Activated CD8-positive, alpha-beta memory T cell treated with anti-CD3 and anti-CD28 coated beads, Interleukin-2, amount 50 U/mL, for 24 hours (primary cell): ENCODE data around the gene SPRED2.

Source experiments
- DNase-seq: peaks from one replicate; pipeline ENCODE4 v3.0.0-alpha.2; 2020; ENCODE audit errors: extremely low read depth

The SPRED2 gene

DNA sequence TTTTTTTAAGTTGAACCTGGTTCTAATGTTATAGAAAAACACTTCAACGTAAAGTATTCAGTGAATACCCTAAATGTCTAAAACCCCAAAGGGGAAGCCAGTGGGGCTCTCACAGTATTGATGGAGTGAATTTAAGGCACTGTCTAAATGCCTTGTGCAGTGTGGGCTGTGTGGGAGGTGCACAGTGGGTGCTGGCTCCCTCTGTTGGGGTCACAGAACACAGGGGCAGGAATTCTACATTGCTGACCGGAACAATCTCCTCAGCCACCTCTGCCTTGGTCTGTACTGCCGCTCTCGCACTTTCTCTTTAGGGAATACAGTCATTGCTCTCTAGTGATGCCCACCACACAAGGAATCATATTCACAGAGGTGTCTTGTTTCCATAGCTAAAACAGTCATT lies 45.4 kb downstream of the SPRED2 start:
- DNase-seq, result no peak

DNA sequence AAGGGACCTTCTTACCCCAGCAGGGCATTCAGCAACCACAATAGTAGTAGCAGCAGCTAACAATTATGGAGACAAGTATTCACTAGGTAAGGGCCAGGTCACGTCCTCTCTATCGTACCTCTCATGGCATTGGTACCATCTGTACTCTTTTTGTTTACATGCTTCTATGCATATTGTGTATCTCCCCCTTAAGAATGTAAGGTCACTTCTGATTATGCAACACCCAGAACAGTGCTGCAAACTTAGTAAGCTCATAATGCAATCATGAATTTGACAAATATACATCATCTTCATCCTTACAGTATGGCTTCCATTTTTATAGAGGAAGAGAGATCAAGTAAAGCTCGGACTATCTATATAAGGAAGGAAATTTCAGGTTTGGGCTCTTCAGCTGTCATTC lies 46.1 kb downstream of the SPRED2 start:
- DNase-seq, result no peak

- DNase-seq, result no peak
These were observed 48.6 kb downstream of the SPRED2 start for GRCh38 chr2:65383541-65384488.

DNA sequence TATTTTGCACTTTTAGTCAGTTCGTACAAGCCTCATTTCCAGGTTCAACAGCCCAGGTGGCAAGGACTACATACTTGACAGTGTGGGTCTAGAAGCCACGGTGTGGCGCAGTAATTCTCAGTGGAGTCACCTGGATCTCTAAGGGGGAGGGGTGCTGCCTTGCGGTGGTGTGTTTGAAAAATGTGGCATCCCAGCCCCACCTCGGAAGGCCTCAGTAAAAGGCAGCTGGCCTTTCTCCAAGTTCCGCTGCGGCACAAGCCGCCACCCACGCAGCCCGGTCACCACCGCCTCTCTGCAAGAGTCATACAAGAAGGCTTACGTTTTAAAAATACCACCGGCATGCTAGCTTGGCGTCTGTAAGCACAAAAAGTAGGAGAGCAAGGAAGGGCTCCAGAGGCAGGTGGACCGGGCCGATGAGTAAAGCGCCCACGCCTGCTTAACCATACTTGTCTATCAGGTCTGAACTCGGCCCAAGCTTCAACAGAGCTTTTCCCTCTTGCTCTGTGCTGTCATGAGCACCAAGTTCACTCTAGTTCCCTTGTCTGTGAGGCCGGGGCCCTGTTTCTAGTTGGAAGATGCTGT lies 49.5 kb downstream of the SPRED2 start:
- DNase-seq, result peak; percentile 69

- DNase-seq, result no peak
These were observed 50.1 kb downstream of the SPRED2 start for GRCh38 chr2:65382323-65382722.

DNA sequence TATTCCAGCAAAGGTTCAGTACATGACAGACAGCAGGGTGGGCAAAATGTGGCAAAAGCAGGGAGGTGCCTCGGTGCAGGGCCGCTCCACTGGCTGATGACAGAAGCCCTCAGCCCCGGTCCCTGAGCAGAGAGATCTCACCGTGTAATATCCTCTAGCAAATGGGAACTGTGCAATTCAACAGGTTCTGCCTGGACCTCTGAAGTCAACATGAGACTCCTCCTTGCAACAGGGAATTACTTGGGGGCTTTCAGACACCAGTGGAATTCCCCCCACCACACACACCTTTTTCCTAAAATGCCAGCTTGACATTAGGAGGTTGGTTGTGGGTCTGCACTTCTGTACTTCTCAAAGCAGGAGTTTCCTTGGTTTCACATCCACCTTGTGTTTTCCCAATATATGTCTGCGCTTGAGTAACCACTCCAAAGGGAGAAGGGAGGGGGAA lies 50.8 kb downstream of the SPRED2 start:
- no peak for DNase-seq

DNA sequence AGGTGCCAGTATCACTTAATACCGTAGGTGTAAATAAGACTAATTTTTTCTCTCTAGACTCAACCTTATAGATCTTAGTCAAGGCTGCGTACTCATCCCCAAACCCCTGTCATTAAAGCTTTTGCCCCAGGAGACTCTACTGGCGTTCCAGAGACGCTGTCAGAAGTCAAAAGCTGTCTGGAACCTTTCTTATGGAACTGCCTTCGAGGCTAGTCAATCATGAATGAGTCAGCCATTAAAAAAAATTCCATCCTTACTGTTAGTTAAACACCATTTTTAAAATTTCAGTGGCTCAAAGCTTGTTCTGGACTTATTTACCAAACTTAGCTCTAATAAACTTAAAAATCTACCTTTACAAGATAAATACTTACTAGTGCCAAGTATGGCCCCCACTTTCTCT lies 52.1 kb downstream of the SPRED2 start:
- DNase-seq, result no peak

GRCh38 chr2:65379721-65380171 lies 52.7 kb downstream of the SPRED2 start:
- DNase-seq, result no peak

GRCh38 chr2:65379223-65379622 lies 53.2 kb downstream of the SPRED2 start:
- DNase-seq, result no peak

DNA sequence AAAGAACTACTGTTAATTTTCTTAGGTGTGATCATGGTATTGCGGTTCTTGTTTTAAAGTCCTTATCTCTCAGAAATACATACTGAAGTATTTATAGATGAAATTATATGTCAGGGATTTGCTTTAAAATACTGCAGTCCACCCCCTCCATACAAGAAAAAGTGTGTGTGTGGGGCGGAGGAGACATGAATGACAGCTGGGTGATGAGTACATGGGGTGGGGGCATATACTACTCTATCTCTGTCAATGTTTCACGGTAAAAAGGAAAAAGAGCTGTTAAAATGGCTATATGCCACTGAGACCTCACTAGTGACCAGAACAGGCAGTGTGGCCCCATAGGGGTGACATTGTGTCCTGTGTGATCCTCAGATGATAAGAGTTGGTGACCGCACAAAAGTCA lies 54.1 kb downstream of the SPRED2 start:
- DNase-seq, result no peak

DNA sequence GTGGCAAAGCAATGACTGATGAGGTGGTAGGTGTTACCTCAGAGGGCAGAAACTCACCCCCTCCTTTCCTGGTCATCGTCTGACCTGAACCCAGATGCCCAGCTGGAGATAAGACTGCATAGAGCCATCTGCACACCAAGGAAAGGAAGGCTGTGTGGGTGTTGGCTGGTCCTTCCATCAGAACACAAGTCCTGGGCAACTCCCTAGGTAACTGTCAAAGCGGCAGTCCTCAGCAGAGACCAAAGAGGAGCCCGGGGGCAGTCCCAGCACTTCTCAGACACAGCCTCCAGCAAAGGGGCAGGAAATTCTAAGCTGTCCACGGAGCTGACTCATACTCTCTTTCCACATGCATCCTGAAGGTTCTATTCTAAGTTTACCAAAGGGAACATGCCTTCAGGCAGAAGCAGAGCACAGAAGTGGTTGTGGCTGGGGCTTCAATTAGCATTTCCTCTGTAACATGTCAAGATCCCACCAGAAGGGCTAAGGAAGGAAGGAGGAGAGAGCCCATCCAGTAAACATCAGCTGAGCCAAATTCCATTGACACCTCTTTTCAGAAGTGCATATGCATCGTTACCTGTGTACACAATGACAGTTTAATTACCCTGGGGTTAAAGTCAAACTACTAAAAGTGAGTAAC lies 54.7 kb downstream of the SPRED2 start:
- no peak for DNase-seq

GRCh38 chr2:65375723-65376122 lies 56.7 kb downstream of the SPRED2 start:
- no peak for DNase-seq

DNA sequence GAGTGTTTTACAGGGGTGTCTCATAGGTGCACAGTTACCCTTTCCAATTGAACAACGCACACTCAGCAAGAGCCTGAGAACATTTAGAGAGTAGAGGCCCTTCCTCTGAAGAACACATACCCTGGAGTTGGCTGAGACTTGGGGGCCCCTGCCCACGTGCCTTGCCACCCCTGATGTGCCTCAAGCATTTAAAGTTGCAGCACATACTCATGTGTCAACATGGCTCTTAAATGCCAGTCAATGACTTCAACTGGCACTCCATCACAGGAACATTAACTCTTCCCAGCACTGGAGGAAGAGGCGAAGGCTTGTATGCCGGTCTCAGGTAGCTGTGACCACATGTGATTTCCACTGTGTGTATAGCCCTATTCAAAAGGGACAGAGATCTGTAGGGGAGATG lies 57.4 kb downstream of the SPRED2 start:
- DNase-seq, result no peak

GRCh38 chr2:65374575-65374974 lies 57.8 kb downstream of the SPRED2 start:
- DNase-seq, result no peak

GRCh38 chr2:65373365-65373918 lies 59.0 kb downstream of the SPRED2 start:
- no peak for DNase-seq

DNA sequence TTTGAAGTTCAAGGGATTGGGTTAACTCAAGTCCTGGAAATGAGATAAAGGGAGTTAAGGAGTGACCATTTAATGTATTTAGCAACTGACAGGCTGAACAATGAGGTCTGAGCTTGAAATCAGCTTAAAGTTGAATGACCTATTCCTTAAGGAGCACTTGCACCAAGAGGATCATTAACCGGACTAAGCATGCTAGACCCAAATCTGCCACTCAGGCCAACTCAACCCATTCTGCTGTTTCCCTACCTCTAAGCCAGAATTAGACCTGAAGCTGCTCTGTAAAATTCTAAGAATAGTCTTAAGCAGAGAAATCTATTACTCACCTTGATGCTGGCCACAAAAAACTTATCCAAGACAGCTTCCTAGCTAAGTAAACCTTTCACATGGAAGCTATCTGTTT lies 59.8 kb downstream of the SPRED2 start:
- no peak for DNase-seq

GRCh38 chr2:65371074-65371434 lies 61.3 kb downstream of the SPRED2 start:
- no peak for DNase-seq

GRCh38 chr2:65370387-65371073 lies 61.9 kb downstream of the SPRED2 start:
- no peak for DNase-seq

DNA sequence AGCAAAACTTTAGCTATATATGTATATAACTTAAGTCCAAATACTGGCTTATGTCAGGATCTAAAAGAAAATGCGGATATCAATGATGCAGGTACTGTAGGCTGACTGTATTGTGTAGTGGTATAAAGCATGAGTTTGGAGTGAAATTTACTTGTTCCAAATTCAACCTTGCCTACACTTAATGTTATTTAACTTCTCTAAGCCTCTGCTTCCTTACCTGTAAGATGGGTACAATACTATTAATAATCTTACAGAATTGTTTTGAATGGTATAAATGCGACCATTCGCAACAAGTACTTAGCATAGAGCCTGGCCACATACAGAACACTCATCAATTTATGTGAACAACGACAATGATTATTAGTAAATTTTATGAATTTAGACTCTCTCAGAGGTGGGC lies 62.4 kb downstream of the SPRED2 start:
- DNase-seq, result no peak

- DNase-seq, result no peak
These were observed 62.8 kb downstream of the SPRED2 start for GRCh38 chr2:65369574-65369973.

DNA sequence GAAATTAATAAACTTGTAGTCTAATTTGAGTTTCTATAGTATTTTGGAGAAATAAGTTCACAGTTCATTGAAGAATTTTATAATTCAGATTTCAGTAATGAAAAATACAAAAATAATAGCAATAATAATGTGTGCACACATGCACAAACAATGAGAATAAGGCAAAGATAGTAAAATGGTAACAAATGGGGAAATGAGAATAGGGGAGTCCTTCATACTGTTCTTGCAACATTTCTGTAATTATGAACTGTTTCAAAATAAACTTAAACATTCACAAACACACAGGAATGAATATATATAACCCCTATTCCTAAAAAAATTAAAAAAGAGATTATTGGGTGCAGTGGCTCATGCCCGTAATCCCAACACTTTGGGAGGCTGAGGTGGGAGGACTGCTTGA lies 63.9 kb downstream of the SPRED2 start:
- no peak for DNase-seq

GRCh38 chr2:65367524-65367923 lies 64.9 kb downstream of the SPRED2 start:
- DNase-seq, result no peak
